PC-9 (cell line): Measurements from ENCODE around the gene SEC62.

Source experiments
- EZH2 ChIP-seq: fragments of 200-600 bp; sonication (generic); IDR thresholded peaks from 2 replicates; pipeline ENCODE4 v1.8.0; 2017; ENCODE audit warnings: antibody characterized with exemption, low read depth
- TF ChIP-seq, protein P1 (sequence below): fragments of 200-600 bp; sonication (generic); conservative IDR thresholded peaks from 2 replicates; pipeline ENCODE4 v1.6.1; 2017; ENCODE audit warnings: mixed run types, antibody characterized with exemption, mild to moderate bottlenecking, moderate library complexity

DNA sequence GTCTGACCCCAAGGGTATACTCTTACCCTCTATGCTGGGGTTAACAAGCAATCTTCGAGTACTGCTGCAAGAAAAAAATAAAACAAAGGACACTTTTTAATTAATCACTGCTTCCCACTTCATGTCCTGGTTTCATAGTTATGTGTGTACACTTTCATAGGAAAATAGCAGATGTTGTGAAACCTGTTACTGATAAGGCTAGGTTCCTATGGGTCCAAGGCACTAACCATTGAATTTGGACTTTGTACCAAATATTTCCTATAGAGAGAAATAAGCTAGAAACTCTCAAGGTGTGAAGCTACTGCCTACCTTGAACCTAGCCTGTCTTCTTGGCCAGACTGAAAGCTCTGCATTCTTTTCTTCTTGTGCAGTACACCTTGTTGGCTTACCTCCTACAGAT is 56.6 kb downstream of the SEC62 start:
- TF ChIP-seq, protein P1, sequence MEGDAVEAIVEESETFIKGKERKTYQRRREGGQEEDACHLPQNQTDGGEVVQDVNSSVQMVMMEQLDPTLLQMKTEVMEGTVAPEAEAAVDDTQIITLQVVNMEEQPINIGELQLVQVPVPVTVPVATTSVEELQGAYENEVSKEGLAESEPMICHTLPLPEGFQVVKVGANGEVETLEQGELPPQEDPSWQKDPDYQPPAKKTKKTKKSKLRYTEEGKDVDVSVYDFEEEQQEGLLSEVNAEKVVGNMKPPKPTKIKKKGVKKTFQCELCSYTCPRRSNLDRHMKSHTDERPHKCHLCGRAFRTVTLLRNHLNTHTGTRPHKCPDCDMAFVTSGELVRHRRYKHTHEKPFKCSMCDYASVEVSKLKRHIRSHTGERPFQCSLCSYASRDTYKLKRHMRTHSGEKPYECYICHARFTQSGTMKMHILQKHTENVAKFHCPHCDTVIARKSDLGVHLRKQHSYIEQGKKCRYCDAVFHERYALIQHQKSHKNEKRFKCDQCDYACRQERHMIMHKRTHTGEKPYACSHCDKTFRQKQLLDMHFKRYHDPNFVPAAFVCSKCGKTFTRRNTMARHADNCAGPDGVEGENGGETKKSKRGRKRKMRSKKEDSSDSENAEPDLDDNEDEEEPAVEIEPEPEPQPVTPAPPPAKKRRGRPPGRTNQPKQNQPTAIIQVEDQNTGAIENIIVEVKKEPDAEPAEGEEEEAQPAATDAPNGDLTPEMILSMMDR: no peak
- no peak for TF ChIP-seq EZH2
